ENCODE measurements around the gene HES5.

Gene HES5

GRCh38 chr1:2534687-2535441 lies 4.8 kb upstream of the HES5 start:
- DNase-seq (ENCODE audit: low spot score): no peak
- TF ChIP-seq CTCF (IDR thresholded peaks at IDR 0.05; ENCODE audit: extremely low read depth, insufficient read depth, missing control alignments): no peak
- in situ Hi-C loops (cut with MboI; ENCODE audit: low pct_unique_long_range_greater_than_20kb, low sequenced_read_pairs, unreplicated experiment): loop anchor here (25.0 kb wide), 1 partner anchor 348 kb away; the partner anchor contains the start of gene FAAP20

- no peak for TF ChIP-seq CTCF (IDR thresholded peaks at IDR 0.05; ENCODE audit: extremely low read depth, insufficient read depth, missing control alignments)
- no peak for DNase-seq (ENCODE audit: low spot score)
- in situ Hi-C loops (cut with MboI; ENCODE audit: low pct_unique_long_range_greater_than_20kb, low sequenced_read_pairs, unreplicated experiment): loop anchor here (25.0 kb wide), 1 partner anchor 347 kb away; the partner anchor contains the start of gene FAAP20
Measured at GRCh38 chr1:2534315-2534686, 4.2 kb upstream of the HES5 start.

- no peak for DNase-seq (ENCODE audit: low spot score)
- in situ Hi-C loops (cut with MboI; ENCODE audit: low pct_unique_long_range_greater_than_20kb, low sequenced_read_pairs, unreplicated experiment): loop anchor here (25.0 kb wide), 1 partner anchor 346 kb away; the partner anchor contains the start of gene FAAP20
Measured at GRCh38 chr1:2533365-2533764, 3.3 kb upstream of the HES5 start.

GRCh38 chr1:2532485-2533160 lies 2.6 kb upstream of the HES5 start:
- TF ChIP-seq CTCF (IDR thresholded peaks at IDR 0.05; ENCODE audit: extremely low read depth, insufficient read depth, missing control alignments): no peak
- in situ Hi-C loops (cut with MboI; ENCODE audit: low pct_unique_long_range_greater_than_20kb, low sequenced_read_pairs, unreplicated experiment): loop anchor here (25.0 kb wide), 1 partner anchor 345 kb away; the partner anchor contains the start of gene FAAP20
- DNase-seq (ENCODE audit: low spot score): no peak

More at GRCh38 chr1:2533365-2533764, 3.3 kb upstream of the HES5 start:
- TF ChIP-seq CTCF (IDR thresholded peaks at IDR 0.05; ENCODE audit: extremely low read depth, insufficient read depth, missing control alignments): no peak

DNA sequence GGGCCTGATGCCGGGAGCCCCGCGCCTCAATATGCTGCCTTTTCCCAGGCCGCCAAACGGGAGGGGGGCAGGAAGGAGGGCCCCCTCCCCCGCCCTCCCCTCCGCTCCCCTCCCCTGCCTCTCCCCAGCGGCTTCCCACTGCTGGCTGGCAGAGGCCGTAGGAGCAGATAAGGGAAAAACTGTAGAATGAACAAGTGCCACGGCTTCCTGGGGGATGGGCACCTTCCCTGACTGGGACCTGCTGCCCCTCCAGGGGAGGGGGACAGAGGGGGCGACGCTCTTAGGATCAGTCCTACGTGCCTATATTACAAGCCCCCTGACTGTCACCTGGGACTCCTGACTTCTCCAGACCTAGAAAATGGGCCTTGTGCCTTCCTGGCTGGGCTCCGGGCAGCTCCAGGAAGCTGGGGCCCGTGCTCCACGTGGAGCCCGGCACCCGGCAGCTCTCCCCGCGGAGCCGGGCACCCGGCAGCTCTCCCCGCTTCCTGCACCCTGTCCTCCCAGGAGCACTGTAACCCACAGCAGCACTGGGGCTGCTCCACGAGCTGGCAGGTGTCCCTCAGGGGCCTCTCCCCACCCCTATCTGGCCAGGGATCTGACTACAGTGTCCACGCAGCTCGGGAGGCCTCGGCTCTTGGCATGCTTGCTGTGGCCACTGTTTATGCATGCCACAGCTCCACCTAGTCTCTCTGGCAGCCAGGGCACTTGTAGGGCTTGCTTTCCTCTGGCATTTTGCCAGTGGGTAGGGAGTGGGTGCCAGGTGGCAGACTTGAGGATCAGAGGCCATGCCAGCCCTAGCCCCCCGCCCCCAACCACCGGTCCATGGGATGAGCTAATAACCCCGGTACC lies 674 bp upstream of the HES5 start:
- TF ChIP-seq CTCF (IDR thresholded peaks at IDR 0.05; ENCODE audit: extremely low read depth, insufficient read depth, missing control alignments): no peak

More for the DNA sequence above, 674 bp upstream of the HES5 start:
- in situ Hi-C loops (cut with MboI; ENCODE audit: low pct_unique_long_range_greater_than_20kb, low sequenced_read_pairs, unreplicated experiment): loop anchor here (25.0 kb wide), 1 partner anchor 343 kb away; the partner anchor contains the start of gene FAAP20
- DNase-seq (ENCODE audit: low spot score): no peak

All from GM13977 (cell line).